ENCODE measurements around the gene TLE1. TPM values are rescaled to one million over a fixed set of nuclear protein-coding genes. Genes with fewer than 3 reads are reported as not detected.
"Not testable (repeated sequence)": the region's sequence is repeated elsewhere in the genome, so short reads cannot be mapped to it uniquely, and the experiment has no call there.

Gene TLE1
- total and polyA plus RNA-seq, 4 donors: 20.9 to 39.9 (median 31.8) TPM

DNA sequence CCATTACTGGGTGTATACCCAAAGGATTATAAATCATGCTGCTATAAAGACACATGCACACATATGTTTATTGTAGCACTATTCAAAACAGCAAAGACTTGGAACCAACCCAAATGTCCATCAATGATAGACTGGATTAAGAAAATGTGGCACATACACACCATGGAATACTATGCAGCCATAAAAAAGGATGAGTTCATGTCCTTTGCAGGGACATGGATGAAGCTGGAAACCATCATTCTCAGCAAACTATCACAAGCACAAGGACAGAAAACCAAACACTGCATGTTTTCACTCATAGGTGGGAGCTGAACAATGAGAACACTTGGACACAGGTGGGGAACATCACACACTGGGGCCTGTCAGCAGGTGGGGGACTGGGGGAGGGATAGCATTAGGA is 83.1 kb downstream of the TLE1 start:
- H3K4me1 ChIP-seq (ENCODE audit: control insufficient read depth in 1 of 2, insufficient read depth in 2 of 2, low read length in 2 of 2); H3K4me3 ChIP-seq (ENCODE audit: low read length in 2 of 2); H3K36me3 ChIP-seq (ENCODE audit: control insufficient read depth in 1 of 2, insufficient read depth in 2 of 2, low read length in 1 of 2); H3K27ac ChIP-seq (ENCODE audit: low read depth in 1 of 2, low read length in 2 of 2); DNase-seq; ATAC-seq (ENCODE audit: low FRiP score); H3K9me3 ChIP-seq (ENCODE audit: control insufficient read depth, low read length); intact Hi-C loops (cut with DNase I); H3K27me3 ChIP-seq (ENCODE audit: control insufficient read depth in 1 of 2, insufficient read depth in 2 of 2, low read length in 1 of 2): not testable (repeated sequence)

DNA sequence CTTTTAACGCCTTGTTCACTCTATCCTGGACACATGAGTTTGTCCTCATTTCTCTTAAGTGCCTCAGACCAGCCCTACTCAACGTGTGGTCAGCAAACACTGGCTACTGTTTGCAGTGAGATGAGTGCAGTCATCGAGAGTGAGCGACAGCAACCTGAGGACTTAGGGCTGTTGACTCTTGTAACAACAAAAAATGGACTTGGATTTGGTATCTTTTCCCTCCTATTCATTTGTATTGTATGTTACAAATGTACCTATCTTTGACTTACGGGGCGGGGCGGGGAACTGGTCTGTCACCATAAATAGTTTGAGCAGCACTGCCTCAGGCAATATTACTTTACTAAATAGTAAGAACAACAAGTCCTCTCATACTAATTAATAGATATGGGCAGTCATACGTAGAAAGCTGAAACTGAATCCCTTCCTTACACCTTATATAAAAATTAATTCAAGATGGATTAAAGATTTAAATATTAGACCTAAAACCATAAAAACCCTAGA is 84.1 kb downstream of the TLE1 start:
- peaks cover 1 to 5% of the 10 kb centered on the region in 2 donors for H3K4me1 ChIP-seq (ENCODE audit: control insufficient read depth in 1 of 2, insufficient read depth in 2 of 2, low read length in 2 of 2)
- peaks cover 0 to 2% of the 10 kb centered on the region in 2 donors for H3K36me3 ChIP-seq (ENCODE audit: control insufficient read depth in 1 of 2, insufficient read depth in 2 of 2, low read length in 1 of 2)
- H3K9me3 ChIP-seq (ENCODE audit: control insufficient read depth, low read length): no peaks in the 10 kb centered on the region
- no peaks in the 10 kb centered on the region for H3K27me3 ChIP-seq (ENCODE audit: control insufficient read depth in 1 of 2, insufficient read depth in 2 of 2, low read length in 1 of 2)
- ATAC-seq (ENCODE audit: low FRiP score) (no peak), DNase-seq (no peak)
- H3K4me3 ChIP-seq (ENCODE audit: low read length in 2 of 2): no peak overlapping the region
- WGBS, 2 donors: 71 to 72% methylated on average over 8 of the region's 8 CpGs
- no peak overlapping the region for H3K27ac ChIP-seq (ENCODE audit: low read depth in 1 of 2, low read length in 2 of 2)
- intact Hi-C loops (cut with DNase I): no loop called here

DNA sequence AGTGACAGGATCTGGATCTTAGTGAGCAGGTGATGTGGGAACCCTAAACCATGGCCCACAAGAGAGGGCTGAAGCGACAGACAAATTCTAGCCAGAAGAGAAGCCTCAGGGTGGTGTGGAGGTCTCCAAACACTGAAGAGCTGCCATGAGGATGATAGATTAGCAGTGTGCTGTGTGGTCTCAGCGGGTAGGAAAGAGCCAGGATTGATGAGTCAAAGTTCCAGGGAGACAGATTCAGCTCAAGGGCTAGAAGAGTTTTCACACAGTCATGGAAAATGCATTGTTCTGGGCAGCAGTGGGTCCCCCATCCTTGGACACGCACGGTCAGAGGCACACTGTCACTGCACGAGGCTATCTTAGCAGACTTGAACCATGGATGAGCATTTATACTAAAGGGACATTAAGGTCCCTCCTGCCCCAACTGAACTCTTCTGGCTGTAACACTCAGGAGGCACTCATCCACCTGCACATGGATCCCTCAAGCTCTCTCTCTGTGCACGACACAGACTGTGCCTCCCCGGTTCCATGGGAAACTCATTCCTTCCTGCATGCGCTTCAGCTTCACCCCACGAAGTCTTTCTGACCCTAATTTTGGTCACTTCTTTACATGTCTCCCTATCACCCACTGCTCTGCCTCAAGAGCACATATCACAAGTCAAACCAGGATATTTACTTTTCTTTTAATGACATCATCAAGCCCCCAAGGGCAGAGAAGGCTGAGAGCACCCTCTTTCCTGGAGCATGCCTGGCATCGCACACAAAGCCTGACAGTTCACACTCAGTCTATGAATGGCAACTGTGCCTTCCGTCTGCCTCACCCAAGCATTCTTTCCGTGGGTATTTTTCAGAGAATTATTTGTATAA is 84.8 kb downstream of the TLE1 start:
- WGBS, 2 donors: 43 to 51% methylated on average over 12 of the region's 12 CpGs
- Histone ChIP-seq H3K4me3 (ENCODE audit: low read length in 2 of 2) (no peak overlapping the region), H3K36me3 (ENCODE audit: control insufficient read depth in 1 of 2, insufficient read depth in 2 of 2, low read length in 1 of 2) (peaks cover 0 to 2% of the 10 kb centered on the region in 2 donors), H3K27ac (ENCODE audit: low read depth in 1 of 2, low read length in 2 of 2) (peak overlapping the region in 1 of 2 donors; percentile 42), H3K27me3 (ENCODE audit: control insufficient read depth in 1 of 2, insufficient read depth in 2 of 2, low read length in 1 of 2) (no peaks in the 10 kb centered on the region), H3K9me3 (ENCODE audit: control insufficient read depth, low read length) (no peaks in the 10 kb centered on the region), H3K4me1 (ENCODE audit: control insufficient read depth in 1 of 2, insufficient read depth in 2 of 2, low read length in 2 of 2) (peaks cover 1 to 5% of the 10 kb centered on the region in 2 donors)
- peak; percentile 40 for ATAC-seq (ENCODE audit: low FRiP score)
- no peak for DNase-seq
- intact Hi-C loops (cut with DNase I): no loop called here

DNA sequence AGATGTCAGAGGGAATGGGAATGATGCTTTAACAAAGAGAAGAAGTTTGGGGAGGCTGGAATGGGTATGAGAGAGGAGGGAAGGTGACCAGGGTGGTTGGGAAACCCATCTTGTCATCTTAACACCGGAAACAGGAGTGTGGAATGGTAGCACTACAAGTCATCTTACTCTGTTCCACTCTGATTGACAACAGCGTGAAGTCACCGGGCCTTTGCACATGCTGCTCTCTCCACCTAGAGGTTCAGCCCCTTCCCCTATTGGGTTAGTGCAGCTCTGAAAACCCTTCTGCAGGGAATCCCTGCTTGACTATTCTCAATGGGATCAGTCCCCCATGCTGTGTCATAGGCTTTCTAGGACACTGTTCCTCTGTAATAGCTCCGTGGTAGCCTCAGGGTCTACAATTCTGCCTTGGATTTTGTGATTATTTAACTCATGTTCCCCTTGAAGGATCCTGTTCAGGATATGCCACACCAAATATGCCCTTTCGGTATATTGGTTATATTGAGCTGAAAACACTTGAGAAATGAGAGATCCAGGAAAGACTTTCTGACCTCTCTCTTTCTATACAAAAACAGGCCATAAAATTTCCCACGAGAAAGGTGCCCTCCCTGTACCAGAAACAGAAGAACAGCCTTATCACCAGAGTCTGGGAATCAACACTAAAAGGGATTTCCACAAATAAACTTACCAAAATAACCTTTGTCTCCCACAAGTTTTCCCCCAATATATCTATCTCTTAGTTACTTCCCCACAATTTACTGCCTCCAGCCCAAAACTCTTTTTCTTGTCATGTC is 86.3 kb downstream of the TLE1 start:
- H3K27ac ChIP-seq (ENCODE audit: low read depth in 1 of 2, low read length in 2 of 2): no peak overlapping the region
- H3K27me3 ChIP-seq (ENCODE audit: control insufficient read depth in 1 of 2, insufficient read depth in 2 of 2, low read length in 1 of 2): no peaks in the 10 kb centered on the region
- no peak overlapping the region for H3K4me3 ChIP-seq (ENCODE audit: low read length in 2 of 2)
- H3K9me3 ChIP-seq (ENCODE audit: control insufficient read depth, low read length): no peaks in the 10 kb centered on the region
- intact Hi-C loops (cut with DNase I): no loop called here
- 80 to 82% methylated on average over 6 of the region's 6 CpGs for WGBS, 2 donors
- H3K36me3 ChIP-seq (ENCODE audit: control insufficient read depth in 1 of 2, insufficient read depth in 2 of 2, low read length in 1 of 2): peaks cover 0 to 2% of the 10 kb centered on the region in 2 donors
- H3K4me1 ChIP-seq (ENCODE audit: control insufficient read depth in 1 of 2, insufficient read depth in 2 of 2, low read length in 2 of 2): peaks cover 1 to 5% of the 10 kb centered on the region in 2 donors
- ATAC-seq (ENCODE audit: low FRiP score) (no peak), DNase-seq (no peak)

DNA sequence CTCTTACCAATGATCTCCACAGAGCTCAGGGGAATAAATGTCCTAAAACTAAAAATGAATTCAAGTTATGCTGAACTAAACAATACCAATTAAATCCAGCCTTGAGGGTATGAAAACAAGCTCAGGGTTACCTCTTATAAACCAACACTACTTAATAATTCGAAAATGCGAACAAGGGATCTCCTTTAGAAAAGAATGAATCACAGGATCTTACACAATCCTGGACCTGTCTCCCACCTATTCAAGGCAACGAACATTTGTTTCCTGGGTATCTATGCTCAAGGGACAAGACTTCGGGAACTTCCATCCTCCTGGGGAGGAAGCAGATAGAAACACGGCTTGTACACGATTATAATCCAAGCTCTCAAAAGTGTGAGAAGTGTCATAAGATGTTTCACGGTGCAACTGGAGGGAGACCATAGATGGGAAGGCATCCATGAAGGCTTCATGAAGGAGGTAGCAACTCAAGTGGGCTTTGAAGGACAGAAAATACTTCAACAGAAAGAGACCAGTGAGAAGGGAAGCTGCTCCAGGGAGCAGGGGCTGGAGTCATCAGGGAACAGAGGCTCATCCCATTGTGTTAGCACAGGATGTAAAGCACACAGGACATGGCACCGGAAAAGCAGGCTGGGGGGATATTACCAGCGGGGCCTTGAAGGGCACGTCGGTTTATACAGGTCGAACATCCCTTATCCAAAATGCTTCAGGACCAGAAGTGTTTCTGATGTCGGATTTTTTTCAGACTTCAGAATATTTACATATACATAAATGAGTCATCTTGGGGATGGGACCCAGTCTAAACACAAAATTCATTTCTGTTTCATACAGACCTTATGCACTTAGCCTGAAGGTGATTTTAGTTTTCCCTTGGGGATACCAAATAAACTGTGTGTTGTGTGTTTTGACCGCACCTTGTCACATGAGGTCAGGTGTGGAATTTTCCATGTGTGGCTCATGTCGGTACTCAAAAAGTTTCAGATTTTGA is 87.4 kb downstream of the TLE1 start:
- Histone ChIP-seq H3K9me3 (ENCODE audit: control insufficient read depth, low read length) (no peaks in the 10 kb centered on the region), H3K27me3 (ENCODE audit: control insufficient read depth in 1 of 2, insufficient read depth in 2 of 2, low read length in 1 of 2) (no peaks in the 10 kb centered on the region), H3K4me1 (ENCODE audit: control insufficient read depth in 1 of 2, insufficient read depth in 2 of 2, low read length in 2 of 2) (peaks cover 1 to 5% of the 10 kb centered on the region in 2 donors), H3K27ac (ENCODE audit: low read depth in 1 of 2, low read length in 2 of 2) (peak overlapping the region in 1 of 2 donors; percentile 12), H3K4me3 (ENCODE audit: low read length in 2 of 2) (no peak overlapping the region), H3K36me3 (ENCODE audit: control insufficient read depth in 1 of 2, insufficient read depth in 2 of 2, low read length in 1 of 2) (peaks cover 0 to 2% of the 10 kb centered on the region in 2 donors)
- 64 to 65% methylated on average over 15 of the region's 15 CpGs for WGBS, 2 donors
- intact Hi-C loops (cut with DNase I): no loop called here
- no peak for ATAC-seq (ENCODE audit: low FRiP score)
- DNase-seq: no peak

DNA sequence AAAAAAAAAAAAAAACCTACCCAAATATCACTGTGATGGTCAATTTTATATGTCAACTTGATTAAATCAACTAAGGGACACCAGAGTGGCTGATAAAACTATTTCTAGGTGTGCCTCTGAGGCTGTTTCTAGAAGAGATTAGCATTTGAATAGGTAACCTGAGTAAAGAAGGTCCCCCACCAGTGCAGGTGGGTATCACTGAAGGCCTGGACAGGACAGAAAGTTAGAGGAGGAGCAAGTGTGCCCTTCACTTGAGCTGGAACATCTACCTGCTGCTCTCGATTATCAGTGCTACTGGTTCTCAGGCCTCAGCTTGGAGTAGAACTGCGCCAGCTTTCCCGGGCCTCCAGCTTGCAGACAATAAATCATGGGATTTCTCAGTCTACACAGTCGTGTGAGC is 88.7 kb downstream of the TLE1 start:
- Histone ChIP-seq H3K27ac (ENCODE audit: low read depth in 1 of 2, low read length in 2 of 2) (peak overlapping the region in 1 of 2 donors; percentile 32), H3K4me1 (ENCODE audit: control insufficient read depth in 1 of 2, insufficient read depth in 2 of 2, low read length in 2 of 2) (peaks cover 1 to 5% of the 10 kb centered on the region in 2 donors), H3K27me3 (ENCODE audit: control insufficient read depth in 1 of 2, insufficient read depth in 2 of 2, low read length in 1 of 2) (no peaks in the 10 kb centered on the region), H3K4me3 (ENCODE audit: low read length in 2 of 2) (no peak overlapping the region), H3K9me3 (ENCODE audit: control insufficient read depth, low read length) (no peaks in the 10 kb centered on the region), H3K36me3 (ENCODE audit: control insufficient read depth in 1 of 2, insufficient read depth in 2 of 2, low read length in 1 of 2) (peaks cover 0 to 2% of the 10 kb centered on the region in 2 donors)
- ATAC-seq (ENCODE audit: low FRiP score) (no peak), DNase-seq (no peak)
- WGBS, 2 donors: 28 to 37% methylated on average over 4 of the region's 4 CpGs
- intact Hi-C loops (cut with DNase I): no loop called here

DNA sequence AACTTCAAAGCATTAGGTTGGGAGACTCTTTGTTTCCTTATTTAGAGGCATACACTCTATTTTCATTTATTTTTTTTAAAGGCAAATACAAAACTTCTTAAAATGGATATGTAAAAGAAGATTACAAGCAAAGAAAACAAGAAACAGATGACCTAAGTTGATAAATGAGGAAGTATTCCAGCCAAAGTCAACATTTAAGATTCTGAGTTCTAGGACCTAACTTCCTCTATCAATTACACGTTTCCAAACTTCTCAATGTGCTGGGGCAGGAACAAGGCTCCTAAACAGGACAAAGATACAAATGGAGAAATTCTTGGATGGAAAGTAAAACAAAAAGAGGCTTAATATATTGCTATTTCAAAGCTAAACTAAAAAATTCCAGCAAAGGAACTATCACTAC is 89.5 kb downstream of the TLE1 start:
- Histone ChIP-seq H3K9me3 (ENCODE audit: control insufficient read depth, low read length) (no peaks in the 10 kb centered on the region), H3K4me3 (ENCODE audit: low read length in 2 of 2) (no peak overlapping the region), H3K27me3 (ENCODE audit: control insufficient read depth in 1 of 2, insufficient read depth in 2 of 2, low read length in 1 of 2) (no peaks in the 10 kb centered on the region), H3K4me1 (ENCODE audit: control insufficient read depth in 1 of 2, insufficient read depth in 2 of 2, low read length in 2 of 2) (peaks cover 1 to 5% of the 10 kb centered on the region in 2 donors), H3K36me3 (ENCODE audit: control insufficient read depth in 1 of 2, insufficient read depth in 2 of 2, low read length in 1 of 2) (peaks cover 0 to 2% of the 10 kb centered on the region in 2 donors), H3K27ac (ENCODE audit: low read depth in 1 of 2, low read length in 2 of 2) (no peak overlapping the region)
- 0 to 1% methylated on average over 1 of the region's 1 CpG for WGBS, 2 donors
- ATAC-seq (ENCODE audit: low FRiP score) (no peak), DNase-seq (no peak)
- intact Hi-C loops (cut with DNase I): loop anchor here (5.0 to 10.0 kb wide), 3 partner anchors 87 to 245 kb away; partner anchors contain the start of gene TLE1 (in 1 of the 2)

DNA sequence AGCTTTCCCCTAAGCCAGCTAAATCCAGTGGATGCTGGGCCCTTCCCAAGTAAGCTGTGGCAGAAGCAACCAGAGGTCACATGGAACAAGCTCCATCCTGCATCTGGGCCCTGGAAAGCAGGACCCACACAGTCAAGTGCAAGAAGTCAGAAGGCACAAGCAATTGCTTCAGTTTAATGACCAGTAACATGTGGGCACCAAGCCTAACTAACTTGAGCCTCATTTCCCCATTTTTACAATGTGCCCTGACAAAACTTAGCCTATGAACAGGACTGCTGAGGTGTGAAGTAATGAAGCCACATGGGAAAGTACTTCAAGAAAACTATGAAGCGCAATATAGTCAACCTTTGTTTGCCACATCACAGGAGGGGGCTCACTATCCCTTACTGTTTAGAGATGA is 90.5 kb downstream of the TLE1 start:
- Histone ChIP-seq H3K27ac (ENCODE audit: low read depth in 1 of 2, low read length in 2 of 2) (peak overlapping the region; percentile 7), H3K36me3 (ENCODE audit: control insufficient read depth in 1 of 2, insufficient read depth in 2 of 2, low read length in 1 of 2) (peaks cover 0 to 2% of the 10 kb centered on the region in 2 donors), H3K4me1 (ENCODE audit: control insufficient read depth in 1 of 2, insufficient read depth in 2 of 2, low read length in 2 of 2) (peaks cover 1 to 5% of the 10 kb centered on the region in 2 donors), H3K4me3 (ENCODE audit: low read length in 2 of 2) (no peak overlapping the region), H3K27me3 (ENCODE audit: control insufficient read depth in 1 of 2, insufficient read depth in 2 of 2, low read length in 1 of 2) (no peaks in the 10 kb centered on the region), H3K9me3 (ENCODE audit: control insufficient read depth, low read length) (no peaks in the 10 kb centered on the region)
- WGBS, 2 donors: 96 to 100% methylated on average over 1 of the region's 1 CpG
- DNase-seq (no peak), ATAC-seq (ENCODE audit: low FRiP score) (no peak)
- intact Hi-C loops (cut with DNase I): loop anchor here (5.0 to 10.0 kb wide), 3 partner anchors 88 to 246 kb away; partner anchors contain the start of gene TLE1 (in 1 of the 2)

Measured in aorta (tissue), 5 donors.